GF-D8 (cell line): ENCODE results near the gene MRGPRE.
"Not testable (repeated sequence)": the region's sequence is repeated elsewhere in the genome, so short reads cannot be mapped to it uniquely, and the experiment has no call there.

Experiments used
- DNase-seq: peaks from one replicate; lab custom pipeline; 2025; lab: John Stamatoyannopoulos, UW

The MRGPRE gene

DNA sequence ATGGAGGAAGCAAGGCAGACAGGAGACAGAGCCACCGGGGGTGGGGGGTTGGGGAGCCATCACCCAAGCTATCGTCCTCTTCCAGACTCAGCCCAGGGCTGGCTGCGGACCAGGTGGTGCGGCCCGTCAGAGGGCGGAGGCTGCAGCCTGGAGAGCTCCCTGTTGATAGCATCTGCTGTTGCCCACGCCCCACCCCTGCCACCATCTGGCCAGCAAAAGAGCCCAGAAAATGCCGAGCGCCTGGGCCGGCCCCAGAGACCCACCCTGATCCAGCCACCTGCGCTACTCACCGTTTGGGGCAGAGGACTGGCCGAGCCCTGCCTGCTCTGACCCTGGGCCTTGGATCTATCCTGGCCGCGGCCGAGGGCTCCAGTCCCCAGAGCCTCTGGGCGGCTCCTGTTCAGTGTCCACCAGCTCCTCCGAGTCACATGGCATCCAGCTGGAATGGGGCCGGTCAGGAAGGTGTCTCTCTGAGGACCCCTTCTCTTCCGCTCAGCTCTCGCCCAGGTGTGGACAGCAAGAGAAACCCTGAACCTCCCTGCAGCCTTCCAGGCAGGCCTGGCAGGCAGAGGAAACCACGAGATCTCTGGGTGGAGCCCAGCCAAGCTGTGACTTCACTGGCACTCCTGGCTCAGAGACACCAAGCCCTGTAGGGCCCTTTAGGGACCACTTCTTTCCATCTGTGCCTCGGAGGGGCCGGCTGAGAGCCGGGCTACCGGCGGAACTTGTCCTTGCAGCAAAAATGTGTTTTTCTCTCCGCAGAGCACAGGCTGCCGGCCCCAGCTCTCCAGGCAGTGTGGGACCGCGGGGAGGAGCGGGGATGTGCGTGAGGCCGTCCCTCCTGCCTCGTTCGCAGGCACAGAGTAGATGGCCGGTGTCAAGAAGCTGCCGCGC lies at the start of gene MRGPRE:
MRGPRE (minus strand) TSS at position 567 of the 894 bp plus-strand sequence. CDS start 3,618 bp downstream, outside the sequence.
- no peak for DNase-seq

DNA sequence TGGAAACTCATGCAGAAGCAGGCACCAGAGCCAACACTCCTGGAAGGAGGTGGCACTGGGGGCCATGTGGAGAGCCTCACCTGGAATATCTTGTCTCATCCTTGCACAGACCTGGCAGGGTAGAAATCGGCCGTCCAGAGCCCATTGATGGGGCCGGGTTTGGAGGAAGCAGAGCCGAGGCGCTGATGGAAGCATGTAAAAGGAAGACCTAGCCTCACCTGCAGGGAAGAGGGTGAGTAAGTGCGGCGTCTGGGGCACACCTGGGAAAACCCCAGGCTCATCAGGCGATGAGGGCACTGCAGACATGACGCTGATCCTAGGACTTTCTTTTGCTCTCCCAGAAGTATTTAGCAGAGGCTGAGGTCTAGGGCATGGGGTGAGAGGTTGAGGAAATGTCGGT lies 48.9 kb upstream of the MRGPRE start:
- not testable (repeated sequence) for DNase-seq

GRCh38 chr11:3280662-3281061 lies 48.4 kb upstream of the MRGPRE start:
- DNase-seq: not testable (repeated sequence)

DNA sequence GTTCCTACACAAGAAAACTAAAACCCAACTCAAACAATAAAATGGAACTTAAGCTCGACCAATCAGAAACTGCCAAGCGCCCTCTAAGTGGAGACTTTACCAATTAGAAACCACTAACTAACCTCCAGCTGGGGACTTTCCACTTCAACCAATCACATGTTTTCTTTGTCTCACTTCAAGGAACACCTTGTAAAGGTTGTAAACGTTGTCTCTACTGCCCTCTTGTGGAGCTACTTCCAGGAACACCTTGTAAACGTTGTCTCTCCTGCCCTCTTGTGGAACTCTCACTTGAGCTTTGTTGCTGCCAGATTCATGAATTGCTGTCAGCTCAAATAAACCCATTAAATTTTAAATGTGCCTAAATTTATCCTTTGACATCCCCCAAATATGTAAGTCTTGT lies 46.7 kb upstream of the MRGPRE start:
- not testable (repeated sequence) for DNase-seq

DNA sequence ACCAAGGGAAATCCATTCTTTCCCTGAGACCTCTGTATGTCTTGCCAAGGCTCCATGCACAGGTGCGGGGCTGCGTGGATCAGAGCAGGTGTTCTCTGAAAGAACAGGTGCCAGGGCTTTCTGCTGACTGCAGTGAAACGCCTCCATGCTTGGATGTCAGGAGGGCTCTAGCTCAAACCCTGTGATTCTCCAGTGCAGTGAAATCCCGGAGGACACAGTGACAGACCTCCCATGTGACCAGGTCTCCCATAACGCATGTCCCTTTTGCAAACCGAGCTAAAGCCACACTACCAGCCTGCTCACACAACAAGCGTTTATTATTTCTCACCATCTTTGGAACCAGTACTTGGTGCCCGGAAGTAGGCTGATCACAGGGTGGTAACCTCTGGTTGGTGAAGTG lies 41.4 kb upstream of the MRGPRE start:
- DNase-seq: not testable (repeated sequence)

DNA sequence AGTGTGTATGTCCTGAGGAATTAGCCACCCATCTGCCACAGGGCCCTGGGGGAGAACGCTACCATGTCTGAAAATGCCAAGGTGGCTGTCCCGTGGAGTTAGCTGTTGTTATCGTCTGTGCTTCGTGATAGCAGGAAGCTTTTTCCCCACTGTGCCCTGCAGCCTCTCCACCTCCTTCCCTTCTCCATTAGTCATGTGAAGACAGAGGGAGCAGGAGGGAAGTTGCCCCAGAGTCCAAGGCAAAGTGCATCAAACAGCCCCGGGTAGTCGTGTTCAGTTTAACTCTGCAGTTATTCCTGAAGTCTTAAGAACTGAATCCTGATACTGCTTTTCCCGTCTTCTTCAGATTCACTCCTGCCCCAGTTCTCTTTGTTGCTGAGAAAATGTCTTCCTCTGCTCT lies 30.3 kb upstream of the MRGPRE start:
- not testable (repeated sequence) for DNase-seq

GRCh38 chr11:3261831-3262230 lies 29.6 kb upstream of the MRGPRE start:
- DNase-seq: not testable (repeated sequence)

- not testable (repeated sequence) for DNase-seq
Measured at GRCh38 chr11:3257509-3257908, 25.3 kb upstream of the MRGPRE start.

- DNase-seq: not testable (repeated sequence)
Measured at GRCh38 chr11:3255241-3255640, 23.0 kb upstream of the MRGPRE start.

DNA sequence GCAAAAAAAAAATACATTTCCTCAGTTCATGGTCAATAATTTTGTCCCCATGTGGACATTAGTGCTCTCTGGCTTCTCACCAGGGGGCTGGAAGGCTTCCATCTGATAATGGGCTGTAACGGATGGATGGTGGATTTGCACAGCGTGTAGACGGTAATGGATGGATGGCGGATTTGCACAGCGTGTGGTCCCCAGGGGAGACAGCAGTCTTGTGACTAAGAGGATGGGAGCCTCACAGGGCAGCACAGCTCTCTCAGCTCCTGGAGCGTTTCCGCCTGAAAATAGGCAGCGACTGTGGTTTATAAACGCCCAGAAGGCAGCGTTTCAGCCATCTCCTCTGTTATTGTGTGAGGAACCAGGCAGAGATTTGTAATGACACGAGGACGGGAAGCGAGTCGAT lies 22.6 kb upstream of the MRGPRE start:
- not testable (repeated sequence) for DNase-seq

- no peak for DNase-seq
Measured at GRCh38 chr11:3245071-3245470, 12.9 kb upstream of the MRGPRE start.

GRCh38 chr11:3243880-3244279 lies 11.7 kb upstream of the MRGPRE start:
- DNase-seq: no peak

GRCh38 chr11:3237119-3237518 lies 4.9 kb upstream of the MRGPRE start:
- DNase-seq: no peak

- no peak for DNase-seq
Measured at GRCh38 chr11:3234846-3235245, 2.6 kb upstream of the MRGPRE start.

- DNase-seq: no peak
Measured at GRCh38 chr11:3232956-3233355, 739 bp upstream of the MRGPRE start.

DNA sequence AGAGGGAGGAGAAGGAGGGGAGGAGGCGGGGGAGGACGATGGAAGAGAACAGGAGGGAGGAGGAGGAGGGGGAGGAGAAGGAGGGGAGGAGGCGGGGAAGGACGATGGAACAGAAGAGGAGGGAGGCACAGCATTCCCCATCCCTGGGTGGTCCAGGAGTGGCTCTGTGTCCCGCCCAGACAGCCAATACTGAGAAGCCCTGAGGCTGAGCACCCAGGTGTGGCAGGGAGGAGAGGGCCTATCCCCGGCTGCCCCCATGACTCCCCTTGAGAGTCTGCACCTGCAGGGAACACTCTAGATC lies 717 bp downstream of the MRGPRE start:
- no peak for DNase-seq

- no peak for DNase-seq
Measured at GRCh38 chr11:3230636-3231549, 1.3 kb downstream of the MRGPRE start.

- DNase-seq: no peak
Measured at GRCh38 chr11:3229673-3230630, 2.3 kb downstream of the MRGPRE start.

DNA sequence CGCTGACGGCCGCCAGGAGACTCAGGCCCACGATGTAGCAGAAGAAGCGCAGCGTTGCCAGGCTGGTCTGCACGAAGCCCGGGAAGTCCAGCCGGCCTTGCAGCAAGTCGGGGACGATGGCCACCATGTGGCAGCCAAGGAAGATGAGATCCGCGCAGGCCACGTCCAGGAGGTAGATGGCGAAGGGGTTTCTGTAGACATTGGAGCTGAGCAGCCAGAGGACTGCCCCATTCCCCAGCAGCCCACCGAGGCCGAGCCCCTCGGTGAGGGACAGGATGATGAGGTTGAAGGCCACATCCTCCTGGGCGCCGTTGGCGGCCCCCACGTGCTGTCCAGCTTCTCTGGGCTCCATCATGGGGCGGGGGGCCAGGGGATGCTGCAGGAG lies 3.8 kb downstream of the MRGPRE start:
- DNase-seq: no peak

- no peak for DNase-seq
Measured at GRCh38 chr11:3227568-3228444, 4.4 kb downstream of the MRGPRE start.
